GM23338 (cell line): Measurements from ENCODE around the gene SNX30.
A peak's percentile ranks its signal among the peaks of the same experiment; 100 is the strongest.

Experiments
- CREB1 ChIP-seq: fragments of 250-450 bp; sonication (Bioruptor Pico); IDR thresholded peaks from 2 replicates; pipeline ENCODE4 v1.5.0; 2020; ENCODE audit warnings: low read depth, mild to moderate bottlenecking, moderate library complexity
- EZH2 ChIP-seq: fragments of 200-600 bp; sonication (generic); IDR thresholded peaks from one replicate; pipeline ENCODE4 v1.8.0; 2017; ENCODE audit warnings: antibody characterized with exemption, mild to moderate bottlenecking, low read depth; ENCODE audit not compliant: unreplicated experiment
- EZH2phosphoT487 ChIP-seq: fragments of 200-600 bp; sonication (generic); IDR thresholded peaks from one replicate; pipeline ENCODE4 v1.8.1; 2018; ENCODE audit warnings: antibody characterized with exemption; ENCODE audit not compliant: unreplicated experiment
- JUNB ChIP-seq: IDR thresholded peaks from one replicate; pipeline ENCODE4 v1.6.1; 2016; ENCODE audit warnings: antibody characterized with exemption; ENCODE audit not compliant: unreplicated experiment
- POLR2AphosphoS5 ChIP-seq: IDR thresholded peaks from 2 replicates; pipeline ENCODE4 v1.6.1; 2016; ENCODE audit warnings: antibody characterized with exemption, low read depth
- TF ChIP-seq, protein P1 (sequence below), 2 experiments: fragments of 200-600 bp in 1 of 2; sonication (generic) in 1 of 2; conservative IDR thresholded peaks; 2 replicates each; pipeline versions ENCODE4 v1.5.1 to v1.6.1; 2016 to 2017; ENCODE audit warnings: antibody characterized with exemption in 2 of 2, low read depth in 2 of 2, mild to moderate bottlenecking in 2 of 2, moderate library complexity in 1 of 2
- TF ChIP-seq, protein P2 (sequence below): IDR thresholded peaks from one replicate; pipeline ENCODE4 v1.6.1; 2018; ENCODE audit warnings: antibody characterized with exemption; ENCODE audit not compliant: unreplicated experiment

DNA sequence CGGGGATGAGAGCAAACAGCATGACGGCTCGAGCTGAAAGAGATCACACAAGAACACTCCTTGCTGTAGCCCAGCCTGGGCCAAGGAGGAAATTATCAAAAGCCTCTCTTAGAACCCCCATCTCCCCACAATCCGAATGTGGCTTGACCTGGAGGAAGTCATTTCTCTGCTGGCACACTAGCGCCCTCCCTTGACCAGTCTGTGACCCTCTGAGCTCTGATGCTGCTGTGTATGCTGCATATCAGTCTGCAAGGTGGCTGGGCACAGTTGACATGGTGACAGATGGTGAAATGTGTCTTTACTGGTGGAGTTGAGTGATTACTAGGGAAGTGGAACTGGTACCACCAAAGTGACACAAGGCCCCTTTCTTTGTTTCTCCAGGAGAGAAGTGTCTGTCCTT lies 136.8 kb downstream of the SNX30 start:
- no peak for TF ChIP-seq EZH2
- TF ChIP-seq CREB1 (CRISPR knock-in tag) = no peak
- TF ChIP-seq EZH2phosphoT487 = no peak
- TF ChIP-seq, protein P1, sequence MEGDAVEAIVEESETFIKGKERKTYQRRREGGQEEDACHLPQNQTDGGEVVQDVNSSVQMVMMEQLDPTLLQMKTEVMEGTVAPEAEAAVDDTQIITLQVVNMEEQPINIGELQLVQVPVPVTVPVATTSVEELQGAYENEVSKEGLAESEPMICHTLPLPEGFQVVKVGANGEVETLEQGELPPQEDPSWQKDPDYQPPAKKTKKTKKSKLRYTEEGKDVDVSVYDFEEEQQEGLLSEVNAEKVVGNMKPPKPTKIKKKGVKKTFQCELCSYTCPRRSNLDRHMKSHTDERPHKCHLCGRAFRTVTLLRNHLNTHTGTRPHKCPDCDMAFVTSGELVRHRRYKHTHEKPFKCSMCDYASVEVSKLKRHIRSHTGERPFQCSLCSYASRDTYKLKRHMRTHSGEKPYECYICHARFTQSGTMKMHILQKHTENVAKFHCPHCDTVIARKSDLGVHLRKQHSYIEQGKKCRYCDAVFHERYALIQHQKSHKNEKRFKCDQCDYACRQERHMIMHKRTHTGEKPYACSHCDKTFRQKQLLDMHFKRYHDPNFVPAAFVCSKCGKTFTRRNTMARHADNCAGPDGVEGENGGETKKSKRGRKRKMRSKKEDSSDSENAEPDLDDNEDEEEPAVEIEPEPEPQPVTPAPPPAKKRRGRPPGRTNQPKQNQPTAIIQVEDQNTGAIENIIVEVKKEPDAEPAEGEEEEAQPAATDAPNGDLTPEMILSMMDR (conservative IDR thresholded peaks at IDR 0.05; ENCODE audit: low read depth in 2 of 2) = peak; percentile 84 to 95
- TF ChIP-seq, protein P2, sequence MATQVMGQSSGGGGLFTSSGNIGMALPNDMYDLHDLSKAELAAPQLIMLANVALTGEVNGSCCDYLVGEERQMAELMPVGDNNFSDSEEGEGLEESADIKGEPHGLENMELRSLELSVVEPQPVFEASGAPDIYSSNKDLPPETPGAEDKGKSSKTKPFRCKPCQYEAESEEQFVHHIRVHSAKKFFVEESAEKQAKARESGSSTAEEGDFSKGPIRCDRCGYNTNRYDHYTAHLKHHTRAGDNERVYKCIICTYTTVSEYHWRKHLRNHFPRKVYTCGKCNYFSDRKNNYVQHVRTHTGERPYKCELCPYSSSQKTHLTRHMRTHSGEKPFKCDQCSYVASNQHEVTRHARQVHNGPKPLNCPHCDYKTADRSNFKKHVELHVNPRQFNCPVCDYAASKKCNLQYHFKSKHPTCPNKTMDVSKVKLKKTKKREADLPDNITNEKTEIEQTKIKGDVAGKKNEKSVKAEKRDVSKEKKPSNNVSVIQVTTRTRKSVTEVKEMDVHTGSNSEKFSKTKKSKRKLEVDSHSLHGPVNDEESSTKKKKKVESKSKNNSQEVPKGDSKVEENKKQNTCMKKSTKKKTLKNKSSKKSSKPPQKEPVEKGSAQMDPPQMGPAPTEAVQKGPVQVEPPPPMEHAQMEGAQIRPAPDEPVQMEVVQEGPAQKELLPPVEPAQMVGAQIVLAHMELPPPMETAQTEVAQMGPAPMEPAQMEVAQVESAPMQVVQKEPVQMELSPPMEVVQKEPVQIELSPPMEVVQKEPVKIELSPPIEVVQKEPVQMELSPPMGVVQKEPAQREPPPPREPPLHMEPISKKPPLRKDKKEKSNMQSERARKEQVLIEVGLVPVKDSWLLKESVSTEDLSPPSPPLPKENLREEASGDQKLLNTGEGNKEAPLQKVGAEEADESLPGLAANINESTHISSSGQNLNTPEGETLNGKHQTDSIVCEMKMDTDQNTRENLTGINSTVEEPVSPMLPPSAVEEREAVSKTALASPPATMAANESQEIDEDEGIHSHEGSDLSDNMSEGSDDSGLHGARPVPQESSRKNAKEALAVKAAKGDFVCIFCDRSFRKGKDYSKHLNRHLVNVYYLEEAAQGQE = no peak
- TF ChIP-seq JUNB = no peak
- TF ChIP-seq POLR2AphosphoS5 = no peak
